Epidermal melanocyte (primary cell): Measurements from ENCODE around the gene PDLIM4.

Source experiments
- DNase-seq: peaks from one replicate; pipeline ENCODE4 v3.0.0; 2011; ENCODE audit warnings: low spot score; ENCODE audit not compliant: insufficient read length

The PDLIM4 gene

DNA sequence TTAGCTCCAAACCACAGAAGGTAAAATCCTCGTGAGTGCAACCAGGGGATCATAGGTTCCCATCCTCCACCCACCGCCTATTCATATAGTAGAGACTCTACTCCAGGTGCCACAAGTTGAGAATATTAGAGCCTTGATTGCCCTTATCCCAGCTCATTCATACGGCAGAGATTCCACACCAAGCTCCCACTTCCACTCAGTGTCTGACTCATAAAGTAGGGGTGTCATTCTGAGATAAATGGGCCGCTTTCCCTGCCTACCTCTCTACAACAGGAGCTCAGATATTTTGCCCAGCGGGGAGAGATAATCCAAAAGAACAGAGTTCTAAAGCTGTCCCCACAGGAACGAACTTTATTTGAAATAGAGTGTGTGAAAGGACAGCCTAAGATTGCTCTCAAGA is 46.1 kb downstream of the PDLIM4 start:
- no peak for DNase-seq

DNA sequence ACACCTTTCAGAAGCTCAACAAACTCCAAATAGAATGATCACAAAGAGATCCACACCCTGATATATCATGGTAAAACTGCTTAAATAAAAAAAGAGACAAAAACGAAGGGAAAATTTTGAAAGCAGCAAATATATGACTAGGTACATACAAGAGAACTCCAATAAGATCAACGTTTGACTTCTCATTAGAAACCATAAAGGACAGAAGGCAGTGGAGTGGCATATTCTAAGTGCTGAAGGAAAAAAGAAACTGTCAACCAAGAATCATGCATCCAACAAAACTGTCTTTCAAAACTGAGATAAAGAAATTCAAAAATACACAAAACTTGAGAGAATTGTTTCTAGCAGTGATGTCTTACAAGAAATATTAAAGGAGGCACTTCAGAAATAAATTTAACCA is 47.9 kb downstream of the PDLIM4 start:
- no peak for DNase-seq

DNA sequence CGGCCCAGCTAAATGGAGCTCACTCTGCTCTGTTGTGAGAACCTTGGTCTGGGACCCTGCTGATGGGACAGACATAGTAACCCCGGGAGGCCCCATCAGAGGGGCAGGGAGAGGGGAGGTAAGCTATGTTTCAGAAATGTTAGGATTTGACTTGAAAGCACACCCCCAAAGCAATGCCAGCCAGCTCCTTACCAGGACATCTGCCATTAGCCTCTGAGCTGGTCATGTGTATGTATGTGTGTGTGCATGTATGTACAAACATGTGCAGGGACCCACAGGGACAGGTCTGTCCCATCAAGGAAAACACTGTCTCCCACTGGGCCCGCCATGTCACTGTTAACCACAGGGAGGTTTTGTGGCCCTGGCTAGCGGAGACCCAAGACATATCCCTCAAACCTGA is 51.2 kb downstream of the PDLIM4 start:
- DNase-seq, result no peak

DNA sequence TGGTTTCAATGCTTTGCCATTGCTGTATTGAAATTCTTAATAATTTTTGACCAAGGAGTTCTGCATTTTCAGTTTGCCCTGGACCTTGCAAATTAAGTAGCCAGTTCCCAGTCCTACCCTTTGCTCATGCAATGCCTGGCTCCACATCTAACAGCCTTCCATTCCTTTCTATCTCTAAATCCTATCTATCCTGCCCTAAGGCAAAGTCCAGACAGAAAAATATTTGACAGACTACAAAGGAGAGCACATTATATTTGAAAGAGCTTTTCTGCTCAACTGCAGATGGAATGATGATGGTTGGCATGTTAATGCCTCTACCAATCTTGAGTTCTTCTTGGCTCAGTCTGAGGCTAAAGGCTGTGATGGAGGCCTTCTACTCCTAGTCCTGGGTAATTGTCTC is 52.2 kb downstream of the PDLIM4 start:
- DNase-seq, result no peak

DNA sequence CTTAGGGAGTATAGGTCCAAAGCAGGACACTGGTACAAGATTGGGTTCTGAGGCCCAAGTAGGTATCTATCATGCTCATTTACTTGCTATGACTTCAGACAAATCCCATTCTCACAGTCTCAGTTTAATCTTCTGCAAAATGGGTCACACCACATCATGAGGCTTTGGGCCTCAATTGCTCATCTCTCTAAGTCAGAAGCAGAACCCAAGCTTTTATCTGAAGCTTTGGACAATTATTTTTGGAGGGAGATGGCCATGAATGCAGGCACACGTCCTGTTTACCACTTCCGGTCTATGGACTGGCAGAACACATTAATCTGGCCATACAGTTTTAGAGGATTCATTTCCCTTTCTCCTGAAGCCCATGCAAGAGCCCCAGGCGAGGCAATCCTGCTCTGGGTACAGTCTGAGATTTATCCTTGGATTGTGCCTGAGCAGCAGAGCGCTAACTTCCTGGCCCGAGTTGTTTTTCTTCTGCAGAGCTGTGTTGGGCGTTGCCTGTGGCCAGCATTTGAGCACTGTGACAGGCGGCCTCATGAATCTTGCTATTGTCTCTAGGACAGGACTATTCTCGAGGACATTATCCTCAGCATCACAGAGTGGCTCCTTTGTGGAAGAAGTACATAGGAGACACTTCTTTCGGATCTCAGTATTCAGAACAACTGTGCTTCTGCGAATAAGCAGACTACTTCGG is 52.8 kb downstream of the PDLIM4 start:
- DNase-seq, result no peak

DNA sequence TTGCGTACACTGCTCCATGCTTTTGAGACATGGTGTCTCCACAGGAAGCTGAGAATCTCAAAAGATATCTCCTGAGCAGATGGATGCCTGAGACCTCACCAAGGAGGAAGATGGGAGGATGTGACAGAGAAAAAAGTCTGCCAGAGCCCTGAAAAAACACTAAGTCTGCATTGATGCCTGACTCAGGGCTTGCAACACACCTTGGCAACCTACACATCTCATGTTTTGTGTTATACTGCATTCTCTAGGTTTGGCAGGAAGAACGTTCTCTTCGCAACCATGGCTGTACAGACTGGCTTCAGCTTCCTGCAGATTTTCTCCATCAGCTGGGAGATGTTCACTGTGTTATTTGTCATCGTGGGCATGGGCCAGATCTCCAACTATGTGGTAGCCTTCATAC is 55.9 kb downstream of the PDLIM4 start:
- no peak for DNase-seq

DNA sequence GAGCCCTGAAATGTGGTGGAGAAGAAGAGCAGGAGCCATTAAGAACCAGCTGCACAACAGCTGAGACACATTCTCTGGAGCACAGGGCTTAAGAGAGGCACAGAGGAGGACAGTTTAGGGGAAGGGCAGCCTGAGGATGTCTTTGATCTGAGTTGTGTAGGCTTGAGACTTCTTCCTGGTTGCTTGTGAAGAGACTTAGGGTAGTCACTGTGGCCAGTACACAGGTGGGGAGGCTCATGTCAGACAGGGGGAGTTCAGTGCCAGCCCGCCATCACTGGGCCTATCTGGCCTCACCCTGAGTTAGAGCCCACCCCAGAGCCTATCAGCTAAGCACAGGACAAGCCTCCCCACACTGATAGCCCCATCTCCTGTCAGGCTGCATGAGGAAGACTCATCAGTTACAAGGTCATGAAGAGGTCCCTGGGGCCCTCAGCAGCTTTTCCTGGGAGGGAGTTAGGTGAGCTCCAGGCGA is 56.5 kb downstream of the PDLIM4 start:
- DNase-seq, result no peak

DNA sequence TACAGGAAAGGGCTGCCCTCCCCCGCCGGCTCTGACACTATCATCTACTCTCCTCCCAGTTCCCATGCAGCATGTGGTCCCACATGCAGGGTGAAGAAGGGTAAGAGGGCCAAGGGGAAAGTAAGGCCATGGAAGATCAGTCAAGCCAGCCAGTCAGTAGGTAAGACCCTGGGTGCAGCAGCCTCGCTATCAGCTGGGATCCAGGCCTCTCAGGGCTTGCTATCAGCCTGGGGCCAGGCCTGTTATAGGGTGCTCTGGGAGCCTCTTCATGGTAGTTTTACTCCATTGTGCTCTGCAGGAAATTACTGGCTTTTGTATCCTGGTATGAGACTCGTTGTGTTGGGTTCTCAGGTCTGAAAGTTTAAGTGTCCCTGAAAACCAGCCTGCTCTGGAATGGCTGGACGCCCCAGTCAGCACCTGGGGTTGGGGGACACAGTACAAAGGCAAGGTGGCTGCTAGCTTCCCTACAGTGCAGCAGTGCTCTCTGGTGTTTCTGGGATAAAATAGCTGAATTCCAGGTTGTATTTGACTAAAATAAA is 58.1 kb downstream of the PDLIM4 start:
- no peak for DNase-seq

DNA sequence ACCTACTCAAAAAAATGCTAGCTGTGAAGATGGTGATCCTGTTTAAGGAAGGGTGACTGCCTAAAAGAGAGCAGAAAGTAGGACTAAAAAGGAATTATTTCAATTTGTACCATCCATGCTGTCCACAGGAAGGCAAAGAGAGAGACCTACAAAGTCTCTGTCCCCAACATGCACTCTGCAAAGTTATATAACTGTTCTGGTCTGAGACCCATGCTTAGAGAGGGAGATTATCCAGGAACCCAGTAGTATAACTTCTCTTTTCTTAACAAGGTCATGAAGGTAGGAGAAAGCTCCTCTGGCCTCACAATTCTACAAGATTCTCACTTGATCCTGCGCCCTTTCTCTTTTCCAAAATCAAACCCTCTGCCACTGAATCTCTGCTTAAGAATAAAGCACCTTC is 62.5 kb downstream of the PDLIM4 start:
- DNase-seq, result no peak

DNA sequence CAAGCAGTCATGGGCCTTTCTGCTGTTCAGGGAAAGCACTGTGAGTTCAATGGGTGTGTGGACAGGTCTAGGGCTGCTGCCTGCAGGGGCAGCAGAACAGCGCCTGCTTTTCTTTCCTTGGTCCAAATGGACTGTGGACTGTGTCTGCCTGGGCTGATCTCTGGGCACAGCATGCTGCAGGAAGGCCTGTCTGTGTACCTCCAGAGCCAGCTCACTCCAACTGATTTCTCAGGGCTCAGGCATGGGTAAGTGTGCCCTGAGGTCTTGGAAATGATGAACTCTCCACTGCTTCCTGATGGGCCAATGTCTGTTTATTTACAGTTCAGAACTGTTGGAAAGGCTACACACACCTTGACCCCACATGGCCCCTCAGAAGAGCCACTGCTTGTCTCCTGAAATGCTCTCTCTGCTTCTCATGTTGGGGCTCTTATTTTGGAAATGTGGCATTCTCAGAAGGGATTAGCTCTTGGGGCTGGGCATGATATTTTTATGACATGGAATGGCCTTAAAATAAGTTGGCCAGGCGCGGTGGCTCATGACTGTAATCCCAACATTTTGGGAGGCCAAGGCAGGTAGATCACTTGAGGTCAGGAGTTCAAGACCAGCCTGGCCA is 63.7 kb downstream of the PDLIM4 start:
- DNase-seq, result no peak

DNA sequence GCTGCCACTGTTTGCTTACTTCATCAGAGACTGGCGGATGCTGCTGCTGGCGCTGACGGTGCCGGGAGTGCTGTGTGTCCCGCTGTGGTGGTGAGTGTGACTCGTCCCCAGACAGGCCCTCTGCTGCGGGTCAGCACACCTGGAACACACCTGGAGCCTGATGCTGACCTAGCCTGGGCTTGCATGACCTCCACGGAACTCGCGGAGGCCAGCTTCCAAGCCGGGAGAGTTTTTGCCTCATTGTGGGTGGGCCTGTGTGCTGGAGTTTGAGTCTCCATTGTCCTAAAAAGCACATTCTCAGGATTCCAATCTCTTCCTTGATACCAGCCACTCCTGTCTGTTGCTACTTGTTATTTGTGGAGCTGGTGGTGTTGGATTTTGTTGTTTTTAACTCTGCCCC is 64.8 kb downstream of the PDLIM4 start:
- DNase-seq, result no peak
